ENCODE data around the gene GLDN. TPM values are rescaled to one million over a fixed set of nuclear protein-coding genes. Genes with fewer than 3 reads are reported as not detected.

GLDN gene
- total RNA-seq, 1 experiment from 2014 or later = 1.3 TPM

DNA sequence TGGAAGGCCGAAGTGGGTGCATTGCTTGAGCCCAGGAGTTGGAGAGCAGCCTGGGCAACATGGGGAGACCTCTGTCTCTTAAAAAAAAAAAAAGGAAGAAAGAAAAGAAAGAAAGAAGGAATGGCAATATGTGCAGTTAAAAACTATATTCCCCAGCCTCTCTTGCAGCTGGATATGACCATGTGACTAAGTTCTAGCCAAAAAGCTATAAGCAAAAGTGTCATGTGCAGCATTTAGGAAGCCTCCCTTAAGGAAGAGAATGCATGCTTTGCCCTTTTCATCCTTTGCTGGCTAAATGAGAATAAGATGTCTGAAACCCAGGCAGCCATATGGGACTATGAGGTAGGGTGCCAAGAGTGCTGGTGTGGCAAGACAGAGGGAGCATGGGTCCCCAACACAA is 24.8 kb upstream of the GLDN start:
- Histone ChIP-seq H3K79me1 (ENCODE audit: insufficient read depth, low read depth, low read length, poor library complexity, severe bottlenecking) (no peaks in the 10 kb centered on the region), H3K27ac (ENCODE audit: insufficient read length, low read depth, low read length) (no peak overlapping the region), H3T11ph (ENCODE audit: low read length) (no peak overlapping the region), H2BK120ac (ENCODE audit: low read depth, low read length, poor library complexity, severe bottlenecking) (no peak overlapping the region), H2AK5ac (ENCODE audit: insufficient read length, low read length) (no peak overlapping the region), H4K91ac (ENCODE audit: insufficient read length, low read depth, low read length) (no peak overlapping the region), H3K23ac (ENCODE audit: insufficient read length, low read depth, low read length) (no peak overlapping the region), H3K56ac (ENCODE audit: insufficient read length, low read depth, low read length) (no peak overlapping the region), H3K4me1 (ENCODE audit: insufficient read depth, low read length) (no peaks in the 10 kb centered on the region), H2BK15ac (ENCODE audit: low read depth, low read length) (no peak overlapping the region), H3K4ac (ENCODE audit: low read depth, low read length) (no peak overlapping the region), H3K9me3 (ENCODE audit: control insufficient read depth, low read depth, low read length) (no peaks in the 10 kb centered on the region), H3K79me2 (ENCODE audit: insufficient read depth, low read length) (no peaks in the 10 kb centered on the region), H3K9ac (ENCODE audit: extremely low read depth, insufficient read length, low read length) (no peak overlapping the region), H4K20me1 (ENCODE audit: control insufficient read depth, insufficient read depth, insufficient read length) (no peaks in the 10 kb centered on the region), H3K18ac (ENCODE audit: insufficient read length, low read depth, low read length) (no peak overlapping the region), H2AFZ (ENCODE audit: low read length) (no peak overlapping the region), H2BK20ac (ENCODE audit: low read depth, low read length, poor library complexity, severe bottlenecking) (no peak overlapping the region), H3K4me2 (ENCODE audit: insufficient read depth, insufficient read length, low read length) (no peak overlapping the region), H4K5ac (ENCODE audit: insufficient read length, low read depth, low read length) (no peak overlapping the region), H3K23me2 (ENCODE audit: insufficient read length, low read depth, low read length, poor library complexity, severe bottlenecking) (no peaks in the 10 kb centered on the region), H4K8ac (replicated peaks; ENCODE audit: insufficient read length, low read depth, low read length) (no peak overlapping the region), H3K14ac (ENCODE audit: insufficient read depth, low read length) (no peak overlapping the region), H3K27me3 (ENCODE audit: insufficient read depth, low read length) (no peaks in the 10 kb centered on the region), H2BK12ac (ENCODE audit: insufficient read length, low read depth, low read length) (no peak overlapping the region), H2BK5ac (ENCODE audit: insufficient read length, low read length) (no peak overlapping the region)
- TF ChIP-seq, protein P1, sequence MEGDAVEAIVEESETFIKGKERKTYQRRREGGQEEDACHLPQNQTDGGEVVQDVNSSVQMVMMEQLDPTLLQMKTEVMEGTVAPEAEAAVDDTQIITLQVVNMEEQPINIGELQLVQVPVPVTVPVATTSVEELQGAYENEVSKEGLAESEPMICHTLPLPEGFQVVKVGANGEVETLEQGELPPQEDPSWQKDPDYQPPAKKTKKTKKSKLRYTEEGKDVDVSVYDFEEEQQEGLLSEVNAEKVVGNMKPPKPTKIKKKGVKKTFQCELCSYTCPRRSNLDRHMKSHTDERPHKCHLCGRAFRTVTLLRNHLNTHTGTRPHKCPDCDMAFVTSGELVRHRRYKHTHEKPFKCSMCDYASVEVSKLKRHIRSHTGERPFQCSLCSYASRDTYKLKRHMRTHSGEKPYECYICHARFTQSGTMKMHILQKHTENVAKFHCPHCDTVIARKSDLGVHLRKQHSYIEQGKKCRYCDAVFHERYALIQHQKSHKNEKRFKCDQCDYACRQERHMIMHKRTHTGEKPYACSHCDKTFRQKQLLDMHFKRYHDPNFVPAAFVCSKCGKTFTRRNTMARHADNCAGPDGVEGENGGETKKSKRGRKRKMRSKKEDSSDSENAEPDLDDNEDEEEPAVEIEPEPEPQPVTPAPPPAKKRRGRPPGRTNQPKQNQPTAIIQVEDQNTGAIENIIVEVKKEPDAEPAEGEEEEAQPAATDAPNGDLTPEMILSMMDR (conservative IDR thresholded peaks at IDR 0.05) = no peak
- Mint-ChIP-seq H3K4me3 (no peak overlapping the region), H3K4me1 (peaks cover 4 to 9% of the 10 kb centered on the region in 2 experiments; a peak in 3 of 4 replicates), H3K36me3 (ENCODE audit: insufficient read depth in 1 of 3, low read depth in 3 of 3) (no peaks in the 10 kb centered on the region), H3K27me3 (ENCODE audit: low read depth) (peaks cover 1% of the 10 kb centered on the region; the same call in 1 of the 2 replicates), H3K27ac (no peak overlapping the region), H3K9me3 (no peaks in the 10 kb centered on the region; a peak in 1 of 5 replicates)
- DNase-seq = no peak
- no CpG with 5 or more reads among the region's 1 CpG for WGBS (ENCODE audit: extremely low coverage, insufficient read length, low lambda C conversion rate)
